Frontal cortex (tissue), 4 donors: ENCODE measurements around the gene NAV2. TPM values are rescaled to one million over a fixed set of nuclear protein-coding genes. Genes with fewer than 3 reads are reported as not detected.
A peak's percentile ranks its signal among the peaks of the same experiment; 100 is the strongest.

Experiments
- DNase-seq, 2 donors: peaks; one replicate each; pipeline ENCODE4 v3.0.0; 2012; ENCODE audit warnings: low spot score in 2 of 2
- FAIRE-seq: peaks from 2 replicates; lab custom pipeline; 2012; peaks lifted over from hg19 to GRCh38; lab: Jason Lieb, UNC
- total RNA-seq: library from RNA; depleted of rRNA; stranded (reverse); fragments of >200 nt; gene quantifications from one replicate; pipeline ENCODE4 v1.2.3, GENCODE V29; 2014
- donor health status: control.
- donor health status: control.
- donor health status: control.

Gene NAV2
- total RNA-seq, 1 donor from 2014 or later, result 15.5 TPM

GRCh38 chr11:19768197-19768596 lies 55.6 kb downstream of the NAV2 start:
- DNase-seq (no peak), FAIRE-seq (no peak)

GRCh38 chr11:19768815-19769214 lies 56.2 kb downstream of the NAV2 start:
- FAIRE-seq (no peak), DNase-seq (no peak)

- no peak for FAIRE-seq
- DNase-seq, result no peak
Observed at GRCh38 chr11:19769820-19770219, 57.2 kb downstream of the NAV2 start.

- DNase-seq, result no peak
- FAIRE-seq, result no peak
Observed at GRCh38 chr11:19770277-19770676, 57.6 kb downstream of the NAV2 start.

- FAIRE-seq (no peak), DNase-seq (no peak)
Observed at GRCh38 chr11:19771463-19771862, 58.8 kb downstream of the NAV2 start.

GRCh38 chr11:19772480-19772879 lies 59.8 kb downstream of the NAV2 start:
- DNase-seq (no peak), FAIRE-seq (no peak)

GRCh38 chr11:19774329-19774728 lies 61.7 kb downstream of the NAV2 start:
- no peak for DNase-seq
- no peak for FAIRE-seq

- FAIRE-seq, result no peak
- no peak for DNase-seq
Observed at GRCh38 chr11:19774817-19775580, 62.4 kb downstream of the NAV2 start.

- FAIRE-seq (no peak), DNase-seq (no peak)
Observed at GRCh38 chr11:19775622-19776021, 63.0 kb downstream of the NAV2 start.

DNA sequence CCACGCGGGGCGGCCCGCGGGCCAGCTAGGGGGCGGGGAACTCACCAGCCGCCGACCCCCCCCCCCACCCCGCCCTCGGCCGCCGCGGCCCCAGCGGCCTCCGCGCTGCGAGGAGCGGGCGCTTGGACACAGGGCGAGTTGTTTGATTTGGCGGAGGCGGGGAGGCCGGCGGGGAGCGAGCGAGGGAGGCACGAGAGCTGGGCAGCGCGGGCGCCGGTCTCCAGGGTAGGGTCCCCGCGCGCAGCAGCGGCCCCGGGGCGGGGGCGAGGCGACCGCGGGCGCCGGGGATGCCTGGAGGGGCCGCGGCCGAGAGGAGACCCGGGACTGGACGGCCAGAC lies 64.4 kb downstream of the NAV2 start:
- FAIRE-seq (no peak), DNase-seq (peak; percentile 74)

GRCh38 chr11:19777377-19778102 lies 64.9 kb downstream of the NAV2 start:
- DNase-seq (peak in 1 of 2 donors; percentile 61), FAIRE-seq (no peak)

DNA sequence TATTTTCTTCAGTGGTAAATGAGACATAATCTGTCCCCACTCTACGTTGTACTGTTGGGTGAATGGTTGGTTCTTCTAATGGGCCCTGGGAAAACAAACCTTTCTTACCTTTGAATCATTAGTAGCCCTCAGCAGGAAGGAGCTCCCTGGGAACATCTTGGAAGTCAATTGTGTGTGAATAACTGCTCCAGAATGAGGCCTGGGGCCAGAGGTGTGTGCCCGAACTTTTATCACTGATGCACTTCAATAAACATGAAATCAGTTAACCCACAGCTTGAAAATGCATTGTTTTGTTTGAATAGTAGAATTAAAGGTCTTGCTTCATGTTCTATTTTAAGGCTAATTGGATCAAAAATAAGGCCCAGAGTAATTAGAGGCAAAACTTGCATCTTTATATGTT lies 67.1 kb downstream of the NAV2 start:
- DNase-seq (no peak), FAIRE-seq (no peak)

DNA sequence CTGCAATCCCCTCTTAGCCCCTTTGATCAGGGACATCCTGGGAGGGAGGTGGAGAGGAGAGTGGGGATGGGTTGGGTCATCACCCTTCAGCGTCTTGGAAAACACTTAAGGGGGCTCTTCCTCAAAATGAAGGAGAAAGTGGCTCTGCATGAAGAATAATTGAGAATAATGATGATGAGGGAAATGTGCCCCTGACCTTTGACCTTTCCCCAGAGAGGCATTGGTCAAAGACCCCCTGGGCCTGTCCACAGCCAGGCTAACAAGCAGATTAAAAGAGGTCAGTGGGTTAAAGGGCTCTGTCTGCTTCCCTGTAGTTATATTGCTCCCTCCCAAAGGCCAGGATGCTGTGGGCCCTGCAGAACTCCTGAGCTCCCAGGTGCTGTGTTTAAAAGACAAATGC lies 68.7 kb downstream of the NAV2 start:
- FAIRE-seq, result no peak
- no peak for DNase-seq

- DNase-seq (no peak), FAIRE-seq (no peak)
Observed at GRCh38 chr11:19785265-19785664, 72.6 kb downstream of the NAV2 start.

GRCh38 chr11:19786644-19787043 lies 74.0 kb downstream of the NAV2 start:
- DNase-seq (no peak), FAIRE-seq (no peak)

- DNase-seq (no peak), FAIRE-seq (no peak)
Observed at GRCh38 chr11:19788435-19788834, 75.8 kb downstream of the NAV2 start.

DNA sequence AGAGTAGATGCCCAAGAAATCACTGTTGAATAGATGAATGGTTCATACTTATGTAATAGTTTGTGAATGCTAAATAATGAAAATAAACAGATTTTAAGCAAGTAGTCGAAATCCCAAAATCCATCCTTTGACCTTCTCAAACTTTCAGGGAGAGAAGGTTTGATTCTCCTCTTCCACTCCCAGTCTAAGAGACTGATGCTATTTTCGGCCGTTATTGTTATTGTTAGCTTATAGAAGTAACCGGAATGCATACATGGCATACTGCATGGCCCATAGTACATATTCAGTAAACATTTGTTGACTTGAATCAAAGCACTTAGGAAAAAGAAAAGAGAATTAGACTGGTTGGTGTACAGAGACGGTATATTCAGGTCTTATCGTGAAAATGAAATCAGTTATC lies 76.6 kb downstream of the NAV2 start:
- FAIRE-seq (no peak), DNase-seq (no peak)

DNA sequence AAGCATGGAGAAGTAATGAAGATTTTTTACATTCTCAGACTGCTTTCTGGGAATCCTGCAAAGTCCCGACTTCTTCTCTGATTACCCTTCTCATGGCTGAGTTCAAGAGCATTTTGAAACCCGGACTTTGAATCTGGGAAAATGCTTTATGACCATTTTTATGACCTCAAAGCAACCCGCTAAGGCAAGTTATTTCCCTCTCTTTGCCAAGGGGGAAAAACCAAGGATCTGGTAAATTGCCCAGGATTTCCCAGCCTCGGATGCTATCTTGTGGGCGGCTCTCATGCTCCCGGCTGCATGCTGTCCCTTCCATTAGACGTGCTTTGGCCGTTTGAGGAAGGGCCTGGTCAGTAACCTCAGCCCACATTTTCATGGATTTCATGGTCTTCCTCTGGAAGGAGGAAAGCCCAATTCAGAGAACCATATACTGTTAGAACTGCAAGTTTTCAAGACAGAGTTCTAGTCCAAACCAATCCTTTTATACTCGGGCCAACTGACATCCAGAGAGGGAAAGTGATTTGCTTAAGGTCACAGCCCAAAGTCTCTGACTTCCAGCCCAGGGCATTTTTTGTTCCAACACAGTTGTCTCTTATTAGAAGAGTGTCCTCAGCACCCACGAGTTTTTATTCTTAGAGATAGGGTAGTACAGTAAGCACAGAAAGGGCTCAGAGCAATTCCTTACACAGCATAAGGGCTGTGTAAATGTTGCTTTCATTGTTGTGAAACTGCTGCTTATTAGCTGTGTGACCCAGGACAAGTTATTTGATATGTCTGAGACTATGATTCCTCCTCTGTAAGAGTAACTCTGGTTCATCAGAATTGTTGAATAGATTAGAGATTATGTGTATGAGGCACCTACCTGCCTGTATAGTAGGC lies 77.4 kb downstream of the NAV2 start:
- no peak for DNase-seq
- FAIRE-seq, result no peak

DNA sequence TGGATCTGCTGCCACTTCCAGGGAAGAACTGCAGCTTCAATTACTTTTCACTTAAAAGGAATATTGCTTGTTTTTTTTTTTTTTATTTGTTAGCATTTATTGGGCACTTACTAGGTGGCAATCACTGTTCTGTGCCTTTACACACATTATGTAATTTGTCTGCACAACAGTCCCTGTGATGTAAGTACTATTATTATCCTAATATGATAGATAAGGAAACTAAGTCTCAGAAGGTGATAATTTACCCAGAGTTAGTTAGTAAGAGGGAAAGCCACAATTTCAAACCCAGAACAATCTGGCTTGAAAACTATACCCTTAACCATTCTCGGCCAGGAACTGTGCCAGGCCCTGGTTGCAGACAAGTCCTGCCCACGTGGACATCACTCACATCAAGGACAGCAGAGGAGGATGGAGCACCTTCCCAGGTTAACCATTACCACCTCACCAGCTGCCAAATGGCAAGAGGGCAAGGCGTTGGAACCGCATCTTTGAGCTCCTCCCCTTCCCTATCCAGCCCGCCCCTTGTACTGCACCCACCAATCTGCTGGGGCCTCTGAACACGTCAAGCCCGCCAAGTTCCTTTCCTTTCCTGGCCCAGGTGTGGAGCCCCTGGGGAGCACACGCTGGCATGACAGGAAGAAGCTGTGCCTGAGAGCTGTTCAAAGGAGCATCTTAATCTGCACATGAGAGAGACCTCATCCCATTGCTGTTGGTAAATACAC lies 78.4 kb downstream of the NAV2 start:
- no peak for FAIRE-seq
- no peak for DNase-seq

- no peak for DNase-seq
Observed at GRCh38 chr11:19792510-19792909, 79.9 kb downstream of the NAV2 start.

More at GRCh38 chr11:19792510-19792909, 79.9 kb downstream of the NAV2 start:
- FAIRE-seq, result no peak
